Bronchial epithelial cell (primary cell): ENCODE data around the gene CCL26. TPM values are rescaled to one million over a fixed set of nuclear protein-coding genes. Genes with fewer than 3 reads are reported as not detected.

Source experiments
- DNase-seq: peaks from one replicate; pipeline ENCODE4 v3.0.0-alpha.2; 2010; ENCODE audit warnings: low read depth
- FAIRE-seq: peaks from 2 replicates; lab custom pipeline; 2011; peaks lifted over from hg19 to GRCh38; lab: Jason Lieb, UNC
- H3K27me3 ChIP-seq: 2 replicates; pipeline ENCODE4 v1.5.1; 2011; ENCODE audit warnings: low read length; ENCODE audit not compliant: control insufficient read depth, insufficient read depth
- H3K36me3 ChIP-seq: 2 replicates; pipeline ENCODE4 v1.5.1; 2011; ENCODE audit warnings: low read length; ENCODE audit not compliant: control insufficient read depth, insufficient read depth
- H3K4me3 ChIP-seq: 2 replicates; pipeline ENCODE4 v1.5.1; 2011; ENCODE audit warnings: mild to moderate bottlenecking, low read depth, low read length, control low read depth
- CTCF ChIP-seq: IDR thresholded peaks from 2 replicates; pipeline ENCODE4 v1.5.1; 2011; ENCODE audit warnings: mild to moderate bottlenecking, moderate library complexity, low read length, control low read depth, inconsistent platforms; ENCODE audit not compliant: insufficient read depth, severe bottlenecking
- total RNA-seq: library from RNA; depleted of rRNA; stranded (reverse); fragments of >200 nt; gene quantifications from 2 replicates; pipeline ENCODE4 v1.2.1, GENCODE V29; 2014

The CCL26 gene
- total RNA-seq, 1 donor from 2014 or later: not detected

GRCh38 chr7:75815418-75816064 is 43.5 kb upstream of the CCL26 start:
- Histone ChIP-seq H3K27me3 (no peaks in the 10 kb centered on the region), H3K36me3 (no peaks in the 10 kb centered on the region), H3K4me3 (no peak overlapping the region)
- DNase-seq (no peak), FAIRE-seq (no peak)
- no peak for TF ChIP-seq CTCF

GRCh38 chr7:75814407-75814947 is 42.5 kb upstream of the CCL26 start:
- DNase-seq (no peak), FAIRE-seq (no peak)
- Histone ChIP-seq H3K27me3 (no peaks in the 10 kb centered on the region), H3K4me3 (no peak overlapping the region), H3K36me3 (no peaks in the 10 kb centered on the region)
- no peak for TF ChIP-seq CTCF

GRCh38 chr7:75813781-75814236 is 41.8 kb upstream of the CCL26 start, which contains the start of gene CCL24:
TSS of gene CCL24 (minus strand) at chr7:75813806. CDS start at chr7:75813715, 91 bp downstream.
- no peak within 1 kb of the TSS for H3K4me3 ChIP-seq
- no peaks in the 10 kb centered on the region for H3K36me3 ChIP-seq
- no peak for TF ChIP-seq CTCF
- DNase-seq (no peak), FAIRE-seq (no peak)
- no peaks in the 10 kb centered on the region for H3K27me3 ChIP-seq

- DNase-seq (no peak), FAIRE-seq (no peak)
- Histone ChIP-seq H3K36me3 (no peaks in the 10 kb centered on the region), H3K27me3 (no peaks in the 10 kb centered on the region), H3K4me3 (no peak overlapping the region)
- no peak for TF ChIP-seq CTCF
Measured at GRCh38 chr7:75813084-75813483, 41.1 kb upstream of the CCL26 start.

GRCh38 chr7:75811894-75812678 is 40.1 kb upstream of the CCL26 start:
- FAIRE-seq (no peak), DNase-seq (no peak)
- no peaks in the 10 kb centered on the region for H3K36me3 ChIP-seq
- no peak for TF ChIP-seq CTCF
- no peak overlapping the region for H3K4me3 ChIP-seq
- H3K27me3 ChIP-seq: no peaks in the 10 kb centered on the region
